ENCODE results near the gene PAK6.

- TF ChIP-seq CTCF (IDR thresholded peaks at IDR 0.05; ENCODE audit: low read length) (no peak), EZH2 (optimal IDR thresholded peaks at IDR 0.05; ENCODE audit: low read depth, low read length) (no peak), EZH2phosphoT487 (IDR thresholded peaks at IDR 0.05; ENCODE audit: low read length) (no peak)
Measured at GRCh38 chr15:40222131-40222530, 16.7 kb upstream of the PAK6 start.
